ENCODE measurements around the gene LIPG.

DNA sequence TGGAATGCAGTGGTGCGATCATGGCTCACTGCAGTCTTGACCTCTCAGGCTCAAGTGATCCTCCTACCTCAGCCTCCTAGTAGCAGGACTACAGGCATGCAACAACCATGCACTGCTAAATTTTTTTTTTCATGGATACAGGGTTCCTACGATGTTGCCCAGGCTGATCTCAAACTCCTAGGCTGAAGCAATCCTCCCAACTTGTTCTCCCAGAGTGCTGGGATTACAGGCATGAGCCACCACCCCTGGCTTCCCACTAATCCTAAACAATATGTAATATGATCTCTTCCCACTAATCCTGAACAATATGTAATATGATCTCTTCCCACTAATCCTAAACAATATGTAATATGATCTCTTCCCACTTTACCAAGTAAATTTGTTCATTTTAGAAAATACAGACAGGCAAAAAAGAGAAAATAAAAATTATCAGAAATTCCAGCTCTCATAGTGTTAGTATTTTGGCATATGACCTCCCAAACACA is 41.2 kb upstream of the LIPG start:
- no peak for TF ChIP-seq TEAD4 (IDR thresholded peaks at IDR 0.05; ENCODE audit: low read length)
- TF ChIP-seq TEAD4 (CRISPR knock-in tag; IDR thresholded peaks at IDR 0.05; ENCODE audit: borderline replicate concordance) = no peak
- TF ChIP-seq TCF7 (IDR thresholded peaks at IDR 0.05; ENCODE audit: borderline replicate concordance) = no peak
- TF ChIP-seq BRF1 (IDR thresholded peaks at IDR 0.05; ENCODE audit: borderline replicate concordance, extremely low read depth, insufficient read length) = no peak
- no peak for TF ChIP-seq NCOA6 (IDR thresholded peaks at IDR 0.05)
- TF ChIP-seq ZSCAN29 (IDR thresholded peaks at IDR 0.05) = no peak
- no peak for TF ChIP-seq ZNF121 (CRISPR knock-in tag; conservative IDR thresholded peaks at IDR 0.05)
- TF ChIP-seq GATAD2A (IDR thresholded peaks at IDR 0.05) = no peak
- no peak for TF ChIP-seq ELF4 (CRISPR knock-in tag; IDR thresholded peaks at IDR 0.05)
- TF ChIP-seq GABPA (tag; conservative IDR thresholded peaks at IDR 0.05; ENCODE audit: low read depth) = no peak
- TF ChIP-seq, protein P1, sequence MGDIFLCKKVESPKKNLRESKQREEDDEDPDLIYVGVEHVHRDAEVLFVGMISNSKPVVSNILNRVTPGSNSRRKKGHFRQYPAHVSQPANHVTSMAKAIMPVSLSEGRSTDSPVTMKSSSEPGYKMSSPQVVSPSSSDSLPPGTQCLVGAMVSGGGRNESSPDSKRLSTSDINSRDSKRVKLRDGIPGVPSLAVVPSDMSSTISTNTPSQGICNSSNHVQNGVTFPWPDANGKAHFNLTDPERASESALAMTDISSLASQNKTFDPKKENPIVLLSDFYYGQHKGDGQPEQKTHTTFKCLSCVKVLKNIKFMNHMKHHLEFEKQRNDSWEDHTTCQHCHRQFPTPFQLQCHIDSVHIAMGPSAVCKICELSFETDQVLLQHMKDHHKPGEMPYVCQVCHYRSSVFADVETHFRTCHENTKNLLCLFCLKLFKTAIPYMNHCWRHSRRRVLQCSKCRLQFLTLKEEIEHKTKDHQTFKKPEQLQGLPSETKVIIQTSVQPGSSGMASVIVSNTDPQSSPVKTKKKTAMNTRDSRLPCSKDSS (IDR thresholded peaks at IDR 0.05; ENCODE audit: low read depth, partially characterized antibody) = no peak
- TF ChIP-seq XRCC4 (IDR thresholded peaks at IDR 0.05; ENCODE audit: extremely low read depth, insufficient read depth, insufficient read length) = no peak
- TF ChIP-seq, protein P2, sequence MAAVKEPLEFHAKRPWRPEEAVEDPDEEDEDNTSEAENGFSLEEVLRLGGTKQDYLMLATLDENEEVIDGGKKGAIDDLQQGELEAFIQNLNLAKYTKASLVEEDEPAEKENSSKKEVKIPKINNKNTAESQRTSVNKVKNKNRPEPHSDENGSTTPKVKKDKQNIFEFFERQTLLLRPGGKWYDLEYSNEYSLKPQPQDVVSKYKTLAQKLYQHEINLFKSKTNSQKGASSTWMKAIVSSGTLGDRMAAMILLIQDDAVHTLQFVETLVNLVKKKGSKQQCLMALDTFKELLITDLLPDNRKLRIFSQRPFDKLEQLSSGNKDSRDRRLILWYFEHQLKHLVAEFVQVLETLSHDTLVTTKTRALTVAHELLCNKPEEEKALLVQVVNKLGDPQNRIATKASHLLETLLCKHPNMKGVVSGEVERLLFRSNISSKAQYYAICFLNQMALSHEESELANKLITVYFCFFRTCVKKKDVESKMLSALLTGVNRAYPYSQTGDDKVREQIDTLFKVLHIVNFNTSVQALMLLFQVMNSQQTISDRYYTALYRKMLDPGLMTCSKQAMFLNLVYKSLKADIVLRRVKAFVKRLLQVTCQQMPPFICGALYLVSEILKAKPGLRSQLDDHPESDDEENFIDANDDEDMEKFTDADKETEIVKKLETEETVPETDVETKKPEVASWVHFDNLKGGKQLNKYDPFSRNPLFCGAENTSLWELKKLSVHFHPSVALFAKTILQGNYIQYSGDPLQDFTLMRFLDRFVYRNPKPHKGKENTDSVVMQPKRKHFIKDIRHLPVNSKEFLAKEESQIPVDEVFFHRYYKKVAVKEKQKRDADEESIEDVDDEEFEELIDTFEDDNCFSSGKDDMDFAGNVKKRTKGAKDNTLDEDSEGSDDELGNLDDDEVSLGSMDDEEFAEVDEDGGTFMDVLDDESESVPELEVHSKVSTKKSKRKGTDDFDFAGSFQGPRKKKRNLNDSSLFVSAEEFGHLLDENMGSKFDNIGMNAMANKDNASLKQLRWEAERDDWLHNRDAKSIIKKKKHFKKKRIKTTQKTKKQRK (IDR thresholded peaks at IDR 0.05; ENCODE audit: borderline replicate concordance, low read depth, low read length) = no peak

All from K562 (cell line).